HepG2 (cell line): ENCODE results near the gene UPK1A. TPM values are rescaled to one million over a fixed set of nuclear protein-coding genes. Genes with fewer than 3 reads are reported as not detected.

ENCODE experiments used
- GATA4 ChIP-seq: sonication (generic); IDR thresholded peaks from 2 replicates; pipeline ENCODE4 v1.6.1; 2016; ENCODE audit warnings: antibody characterized with exemption, low read depth, borderline replicate concordance
- HMG20A ChIP-seq: IDR thresholded peaks from 2 replicates; pipeline ENCODE4 v1.6.1; 2016; ENCODE audit warnings: borderline replicate concordance
- IKZF1 ChIP-seq: fragments of 450-650 bp; IDR thresholded peaks from 2 replicates; pipeline ENCODE4 v1.7.1; 2016
- IRX3 ChIP-seq: sonication (generic); formaldehyde crosslinking; IDR thresholded peaks from 2 replicates; pipeline ENCODE4 v1.8.1; 2023; ENCODE audit warnings: mild to moderate bottlenecking, low read depth, missing genetic modification reagents, borderline replicate concordance
- KDM4B ChIP-seq: sonication (generic); formaldehyde crosslinking; IDR thresholded peaks from 2 replicates; pipeline ENCODE4 v1.4.0; 2020; ENCODE audit warnings: missing genetic modification reagents
- MAFG ChIP-seq: sonication (generic); formaldehyde crosslinking; IDR thresholded peaks from 2 replicates; pipeline ENCODE4 v1.5.1; 2020; ENCODE audit warnings: mild to moderate bottlenecking, missing genetic modification reagents
- MEIS2 ChIP-seq: sonication (generic); formaldehyde crosslinking; IDR thresholded peaks from 2 replicates; pipeline ENCODE4 v1.9.0; 2021; ENCODE audit warnings: mild to moderate bottlenecking, missing genetic modification reagents
- MIER2 ChIP-seq: IDR thresholded peaks from 2 replicates; pipeline ENCODE4 v1.6.1; 2016; ENCODE audit warnings: missing biosample characterization, missing genetic modification reagents
- MNT ChIP-seq: fragments of 450-650 bp; IDR thresholded peaks from 2 replicates; pipeline ENCODE4 v1.6.1; 2016
- SATB2 ChIP-seq: sonication (generic); formaldehyde crosslinking; IDR thresholded peaks from 2 replicates; pipeline ENCODE4 v1.5.0; 2020; ENCODE audit warnings: missing genetic modification reagents
- SCMH1 ChIP-seq: sonication (generic); formaldehyde crosslinking; IDR thresholded peaks from 2 replicates; pipeline ENCODE4 v1.9.0; 2021; ENCODE audit warnings: missing genetic modification reagents, mild to moderate bottlenecking, borderline replicate concordance
- SKI ChIP-seq: fragments of 450-650 bp; IDR thresholded peaks from one replicate; pipeline ENCODE4 v1.6.1; 2018; ENCODE audit warnings: mild to moderate bottlenecking; ENCODE audit not compliant: partially characterized antibody
- TGIF2 ChIP-seq: IDR thresholded peaks from 2 replicates; pipeline ENCODE4 v1.6.1; 2016; ENCODE audit warnings: control low read depth, missing compliant biosample characterization
- THAP8 ChIP-seq: sonication (generic); formaldehyde crosslinking; IDR thresholded peaks from 2 replicates; pipeline ENCODE4 v1.5.1; 2020; ENCODE audit warnings: missing genetic modification reagents, mild to moderate bottlenecking, borderline replicate concordance
- ZNF143 ChIP-seq: sonication (generic); formaldehyde crosslinking; IDR thresholded peaks from 2 replicates; pipeline ENCODE4 v1.4.0; 2020; ENCODE audit warnings: missing genetic modification reagents
- ZNF251 ChIP-seq: sonication (generic); formaldehyde crosslinking; IDR thresholded peaks from 2 replicates; pipeline ENCODE4 v1.9.0; 2021; ENCODE audit warnings: mild to moderate bottlenecking, missing genetic modification reagents
- ZNF335 ChIP-seq: sonication (generic); formaldehyde crosslinking; IDR thresholded peaks from 2 replicates; pipeline ENCODE4 v1.4.0; 2020; ENCODE audit warnings: missing genetic modification reagents
- ZNF33B ChIP-seq: sonication (generic); formaldehyde crosslinking; IDR thresholded peaks from 2 replicates; pipeline ENCODE4 v1.5.1; 2020; ENCODE audit warnings: mild to moderate bottlenecking, missing genetic modification reagents
- ZNF350 ChIP-seq: sonication (generic); formaldehyde crosslinking; IDR thresholded peaks from 2 replicates; pipeline ENCODE4 v1.4.0; 2020; ENCODE audit warnings: mild to moderate bottlenecking, low read depth, missing genetic modification reagents, borderline replicate concordance
- ZNF563 ChIP-seq: sonication (generic); formaldehyde crosslinking; IDR thresholded peaks from 2 replicates; pipeline ENCODE4 v1.8.0; 2022; ENCODE audit warnings: mild to moderate bottlenecking, moderate library complexity, missing genetic modification reagents
- ZNF589 ChIP-seq: sonication (generic); formaldehyde crosslinking; conservative IDR thresholded peaks from 2 replicates; pipeline ENCODE4 v1.8.0; 2022; ENCODE audit warnings: mild to moderate bottlenecking, moderate library complexity, missing genetic modification reagents
- polyA plus RNA-seq, 8 experiments: library from polyadenylated mRNA; depleted of rRNA in 3 of 8; stranded (reverse) in 7 of 8; unstranded in 1 of 8; fragments of >200 nt; fragmentation: Illumina TruSeq in 4 of 8; extraction: Trizol in 4 of 8; gene quantifications; 2 replicates each; pipeline versions ENCODE4 v1.2.1 to v1.2.3, GENCODE V29; 2011 to 2016; ENCODE audit warnings: low read depth in 4 of 8, missing spikeins in 1 of 8, mixed read lengths in 1 of 8; ENCODE audit not compliant: insufficient read depth in 1 of 8
- total RNA-seq, 5 experiments: library from RNA; depleted of rRNA; stranded (reverse); fragments of >200 nt; fragmentation: Illumina TruSeq; extraction: Trizol; gene quantifications; 2 replicates each; pipeline ENCODE4 v1.2.3, GENCODE V29; 2016; ENCODE audit warnings: low read depth in 1 of 5
- TF ChIP-seq, protein P1 (sequence below): sonication (generic); formaldehyde crosslinking; IDR thresholded peaks from 2 replicates; pipeline ENCODE4 v1.5.0; 2020; ENCODE audit warnings: mild to moderate bottlenecking, missing genetic modification reagents
- TF ChIP-seq, protein P2 (sequence below): sonication (generic); formaldehyde crosslinking; IDR thresholded peaks from 2 replicates; pipeline ENCODE4 v1.4.0; 2020; ENCODE audit warnings: missing genetic modification reagents

Gene UPK1A
- total and polyA plus RNA-seq, 2 of the 13 experiments (the other 11 are each of a cell fraction or from before 2014, with no cell fraction given): 2.9 TPM; not detected in 1

DNA sequence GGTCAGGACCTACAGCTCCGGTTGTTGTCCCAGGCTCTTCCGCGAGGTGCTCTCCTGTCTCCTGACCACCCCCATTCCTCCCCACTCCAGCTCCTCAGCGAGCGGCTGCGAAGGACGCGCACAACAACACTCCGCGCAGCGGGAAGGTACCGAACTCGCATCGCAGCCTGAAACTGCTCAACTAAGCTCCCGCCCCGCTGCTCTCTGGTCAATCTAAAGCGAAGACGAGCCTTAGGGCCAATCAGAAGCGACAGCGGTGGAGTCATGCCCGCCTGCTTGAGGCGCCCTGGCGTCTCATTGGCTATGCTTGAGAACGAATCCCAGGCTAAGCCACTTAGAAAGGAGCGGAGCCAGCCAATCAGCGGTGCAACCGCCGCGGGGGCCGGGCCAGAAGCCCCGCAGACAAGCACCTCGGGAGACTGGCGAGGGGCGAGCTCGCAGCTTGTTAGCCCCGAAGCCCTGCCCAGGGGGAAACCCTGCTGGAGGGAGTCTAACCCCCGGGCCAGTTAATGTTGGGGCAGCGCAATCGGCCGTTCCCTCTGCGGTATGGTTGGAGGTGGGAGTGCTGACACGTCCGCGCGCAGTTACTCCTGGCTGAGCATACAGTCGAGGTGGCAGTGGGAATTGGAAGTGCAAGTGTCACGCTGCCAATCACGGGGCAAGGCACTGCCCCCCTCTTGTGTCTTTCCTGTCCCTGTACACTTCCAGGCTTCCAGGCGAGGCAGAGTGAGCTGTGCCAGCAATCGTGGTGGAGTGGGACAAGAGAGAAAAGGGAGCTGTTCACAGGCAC lies 36.1 kb downstream of the UPK1A start (continued):
- TF ChIP-seq MAFG (no peak), IRX3 (CRISPR knock-in tag) (no peak), MNT (no peak), ZNF335 (CRISPR knock-in tag) (peak; percentile 21; the same call in 1 of the 2 replicates), KDM4B (CRISPR knock-in tag) (no peak; the same call in 1 of the 2 replicates), SATB2 (no peak), ZNF251 (CRISPR knock-in tag) (no peak), THAP8 (CRISPR knock-in tag) (no peak), MIER2 (CRISPR knock-in tag) (no peak), ZNF33B (CRISPR knock-in tag) (no peak), ZNF563 (CRISPR knock-in tag) (0 out of 2 replicates have a peak, but pooled peaks have one; percentile 72), ZNF143 (no peak), ZNF589 (CRISPR knock-in tag) (no peak), GATA4 (no peak), HMG20A (CRISPR knock-in tag) (no peak), ZNF350 (CRISPR knock-in tag) (peak; percentile 33; the same call in 1 of the 2 replicates), TGIF2 (CRISPR knock-in tag) (no peak), SCMH1 (CRISPR knock-in tag) (no peak), IKZF1 (no peak), SKI (no peak), MEIS2 (CRISPR knock-in tag) (0 out of 2 replicates have a peak, but pooled peaks have one; percentile 8)
- TF ChIP-seq, protein P1, sequence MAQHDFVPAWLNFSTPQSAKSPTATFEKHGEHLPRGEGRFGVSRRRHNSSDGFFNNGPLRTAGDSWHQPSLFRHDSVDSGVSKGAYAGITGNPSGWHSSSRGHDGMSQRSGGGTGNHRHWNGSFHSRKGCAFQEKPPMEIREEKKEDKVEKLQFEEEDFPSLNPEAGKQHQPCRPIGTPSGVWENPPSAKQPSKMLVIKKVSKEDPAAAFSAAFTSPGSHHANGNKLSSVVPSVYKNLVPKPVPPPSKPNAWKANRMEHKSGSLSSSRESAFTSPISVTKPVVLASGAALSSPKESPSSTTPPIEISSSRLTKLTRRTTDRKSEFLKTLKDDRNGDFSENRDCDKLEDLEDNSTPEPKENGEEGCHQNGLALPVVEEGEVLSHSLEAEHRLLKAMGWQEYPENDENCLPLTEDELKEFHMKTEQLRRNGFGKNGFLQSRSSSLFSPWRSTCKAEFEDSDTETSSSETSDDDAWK (CRISPR knock-in tag): no peak
- TF ChIP-seq, protein P2, sequence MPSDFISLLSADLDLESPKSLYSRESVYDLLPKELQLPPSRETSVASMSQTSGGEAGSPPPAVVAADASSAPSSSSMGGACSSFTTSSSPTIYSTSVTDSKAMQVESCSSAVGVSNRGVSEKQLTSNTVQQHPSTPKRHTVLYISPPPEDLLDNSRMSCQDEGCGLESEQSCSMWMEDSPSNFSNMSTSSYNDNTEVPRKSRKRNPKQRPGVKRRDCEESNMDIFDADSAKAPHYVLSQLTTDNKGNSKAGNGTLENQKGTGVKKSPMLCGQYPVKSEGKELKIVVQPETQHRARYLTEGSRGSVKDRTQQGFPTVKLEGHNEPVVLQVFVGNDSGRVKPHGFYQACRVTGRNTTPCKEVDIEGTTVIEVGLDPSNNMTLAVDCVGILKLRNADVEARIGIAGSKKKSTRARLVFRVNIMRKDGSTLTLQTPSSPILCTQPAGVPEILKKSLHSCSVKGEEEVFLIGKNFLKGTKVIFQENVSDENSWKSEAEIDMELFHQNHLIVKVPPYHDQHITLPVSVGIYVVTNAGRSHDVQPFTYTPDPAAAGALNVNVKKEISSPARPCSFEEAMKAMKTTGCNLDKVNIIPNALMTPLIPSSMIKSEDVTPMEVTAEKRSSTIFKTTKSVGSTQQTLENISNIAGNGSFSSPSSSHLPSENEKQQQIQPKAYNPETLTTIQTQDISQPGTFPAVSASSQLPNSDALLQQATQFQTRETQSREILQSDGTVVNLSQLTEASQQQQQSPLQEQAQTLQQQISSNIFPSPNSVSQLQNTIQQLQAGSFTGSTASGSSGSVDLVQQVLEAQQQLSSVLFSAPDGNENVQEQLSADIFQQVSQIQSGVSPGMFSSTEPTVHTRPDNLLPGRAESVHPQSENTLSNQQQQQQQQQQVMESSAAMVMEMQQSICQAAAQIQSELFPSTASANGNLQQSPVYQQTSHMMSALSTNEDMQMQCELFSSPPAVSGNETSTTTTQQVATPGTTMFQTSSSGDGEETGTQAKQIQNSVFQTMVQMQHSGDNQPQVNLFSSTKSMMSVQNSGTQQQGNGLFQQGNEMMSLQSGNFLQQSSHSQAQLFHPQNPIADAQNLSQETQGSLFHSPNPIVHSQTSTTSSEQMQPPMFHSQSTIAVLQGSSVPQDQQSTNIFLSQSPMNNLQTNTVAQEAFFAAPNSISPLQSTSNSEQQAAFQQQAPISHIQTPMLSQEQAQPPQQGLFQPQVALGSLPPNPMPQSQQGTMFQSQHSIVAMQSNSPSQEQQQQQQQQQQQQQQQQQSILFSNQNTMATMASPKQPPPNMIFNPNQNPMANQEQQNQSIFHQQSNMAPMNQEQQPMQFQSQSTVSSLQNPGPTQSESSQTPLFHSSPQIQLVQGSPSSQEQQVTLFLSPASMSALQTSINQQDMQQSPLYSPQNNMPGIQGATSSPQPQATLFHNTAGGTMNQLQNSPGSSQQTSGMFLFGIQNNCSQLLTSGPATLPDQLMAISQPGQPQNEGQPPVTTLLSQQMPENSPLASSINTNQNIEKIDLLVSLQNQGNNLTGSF (CRISPR knock-in tag): no peak
